AG04450 (cell line): ENCODE results near the gene PLXND1. TPM values are rescaled to one million over a fixed set of nuclear protein-coding genes. Genes with fewer than 3 reads are reported as not detected.

Experiments used
- CTCF ChIA-PET: fragments of 300-600, 350-600 bp; formaldehyde crosslinking; extraction: SDS; loops from one replicate; lab custom pipeline; 2022; ENCODE audit warnings: antibody characterized with exemption, inconsistent platforms; lab: Charles Lee
- POLR2A ChIA-PET: fragments of 350-600 bp; formaldehyde crosslinking; extraction: SDS; loops from one replicate; lab custom pipeline; 2021; ENCODE audit warnings: antibody characterized with exemption, inconsistent platforms; lab: Yijun Ruan, JAX
- DNase-seq: peaks from one replicate; pipeline ENCODE4 v3.0.0-alpha.2; 2011; ENCODE audit warnings: low read depth, low spot score
- H3K27ac ChIP-seq: one replicate; pipeline ENCODE4 v1.5.1; 2012; ENCODE audit warnings: low read depth, low read length, control low read depth
- H3K27me3 ChIP-seq: one replicate; pipeline ENCODE4 v1.6.0; 2012; ENCODE audit warnings: low read length; ENCODE audit not compliant: control insufficient read depth, insufficient read depth
- H3K4me3 ChIP-seq: 2 replicates; pipeline ENCODE4 v1.5.1; 2011; ENCODE audit warnings: mild to moderate bottlenecking, low read depth, low read length, control low read depth
- H3K9me3 ChIP-seq: 2 replicates; pipeline ENCODE4 v1.5.1; 2012; ENCODE audit warnings: low read length; ENCODE audit not compliant: control insufficient read depth, insufficient read depth
- CTCF ChIP-seq: IDR thresholded peaks from 2 replicates; pipeline ENCODE4 v1.5.1; 2011; ENCODE audit warnings: low read depth, low read length, control low read depth, inconsistent platforms
- polyA plus RNA-seq: library from polyadenylated mRNA; depleted of rRNA; stranded (reverse); fragments of >200 nt; gene quantifications from 2 replicates; pipeline ENCODE4 v1.2.3, GENCODE V29; 2011

The PLXND1 gene
- polyA plus RNA-seq, 1 experiment, result 37.1 TPM

- Histone ChIP-seq H3K27ac (no peak overlapping the region), H3K4me3 (no peak overlapping the region), H3K9me3 (no peaks in the 10 kb centered on the region), H3K27me3 (no peaks in the 10 kb centered on the region)
- no peak for TF ChIP-seq CTCF
- CTCF ChIA-PET, result interaction anchor here (0.8 kb wide), 1 partner anchor 86 kb away, joined by 3 read pairs; no protein-coding TSS in a partner anchor
- no peak for DNase-seq
- POLR2A ChIA-PET, result no interaction called here
These were observed 28.3 kb downstream of the PLXND1 start for GRCh38 chr3:129577925-129578786.

- no peak for DNase-seq
- no peak overlapping the region for H3K4me3 ChIP-seq
- ChIA-PET POLR2A (no interaction called here), CTCF (interaction anchor here (0.8 kb wide), 1 partner anchor 86 kb away, joined by 3 read pairs; no protein-coding TSS in a partner anchor)
- no peaks in the 10 kb centered on the region for H3K27me3 ChIP-seq
- no peaks in the 10 kb centered on the region for H3K9me3 ChIP-seq
- H3K27ac ChIP-seq, result no peak overlapping the region
- no peak for TF ChIP-seq CTCF
These were observed 29.1 kb downstream of the PLXND1 start for GRCh38 chr3:129577366-129577765.

- Histone ChIP-seq H3K27ac (no peak overlapping the region), H3K4me3 (no peak overlapping the region), H3K27me3 (no peaks in the 10 kb centered on the region), H3K9me3 (no peaks in the 10 kb centered on the region)
- CTCF ChIA-PET, result interaction anchor here (0.9 kb wide), 1 partner anchor 14 kb away, joined by 3 read pairs; no protein-coding TSS in a partner anchor
- no peak for TF ChIP-seq CTCF
- POLR2A ChIA-PET, result no interaction called here
- no peak for DNase-seq
These were observed 29.7 kb downstream of the PLXND1 start for GRCh38 chr3:129576514-129577352.

- H3K9me3 ChIP-seq, result no peaks in the 10 kb centered on the region
- no peaks in the 10 kb centered on the region for H3K27me3 ChIP-seq
- no peak overlapping the region for H3K4me3 ChIP-seq
- no peak for TF ChIP-seq CTCF
- no peak overlapping the region for H3K27ac ChIP-seq
- CTCF ChIA-PET, result interaction anchor here (0.5 to 0.9 kb wide), 2 partner anchors 15 to 194 kb away, joined by 3 read pairs; no protein-coding TSS in a partner anchor
- POLR2A ChIA-PET, result no interaction called here
- DNase-seq, result no peak
These were observed 30.5 kb downstream of the PLXND1 start for GRCh38 chr3:129575997-129576384.
